ENCODE results near the gene OTULIN.

OTULIN gene

GRCh38 chr5:14716755-14717752 lies 52.5 kb downstream of the OTULIN start:
- Histone ChIP-seq H3K9me3 (ENCODE audit: control insufficient read depth, low read length) (no peaks in the 10 kb centered on the region), H3K4me3 (ENCODE audit: low read length) (no peak overlapping the region), H3K27me3 (ENCODE audit: control insufficient read depth, insufficient read depth, low read length) (no peaks in the 10 kb centered on the region), H3K9ac (ENCODE audit: low read length) (no peak overlapping the region), H3K36me3 (ENCODE audit: control insufficient read depth, insufficient read depth, low read length) (no peaks in the 10 kb centered on the region), H3K4me1 (ENCODE audit: control insufficient read depth, insufficient read depth, low read length) (no peaks in the 10 kb centered on the region)

- no peak overlapping the region for H3K9ac ChIP-seq (ENCODE audit: low read length)
- no peaks in the 10 kb centered on the region for H3K4me1 ChIP-seq (ENCODE audit: control insufficient read depth, insufficient read depth, low read length)
- no peaks in the 10 kb centered on the region for H3K9me3 ChIP-seq (ENCODE audit: control insufficient read depth, low read length)
- no peaks in the 10 kb centered on the region for H3K27me3 ChIP-seq (ENCODE audit: control insufficient read depth, insufficient read depth, low read length)
- no peak overlapping the region for H3K4me3 ChIP-seq (ENCODE audit: low read length)
- no peaks in the 10 kb centered on the region for H3K36me3 ChIP-seq (ENCODE audit: control insufficient read depth, insufficient read depth, low read length)
Observed at GRCh38 chr5:14718778-14719177, 54.3 kb downstream of the OTULIN start.

GRCh38 chr5:14720236-14720923 lies 55.9 kb downstream of the OTULIN start:
- Histone ChIP-seq H3K4me1 (ENCODE audit: control insufficient read depth, insufficient read depth, low read length) (no peaks in the 10 kb centered on the region), H3K9ac (ENCODE audit: low read length) (no peak overlapping the region), H3K36me3 (ENCODE audit: control insufficient read depth, insufficient read depth, low read length) (no peaks in the 10 kb centered on the region), H3K27me3 (ENCODE audit: control insufficient read depth, insufficient read depth, low read length) (no peaks in the 10 kb centered on the region), H3K9me3 (ENCODE audit: control insufficient read depth, low read length) (no peaks in the 10 kb centered on the region), H3K4me3 (ENCODE audit: low read length) (no peak overlapping the region)

GRCh38 chr5:14721990-14722656 lies 57.6 kb downstream of the OTULIN start:
- Histone ChIP-seq H3K4me3 (ENCODE audit: low read length) (no peak overlapping the region), H3K27me3 (ENCODE audit: control insufficient read depth, insufficient read depth, low read length) (no peaks in the 10 kb centered on the region), H3K36me3 (ENCODE audit: control insufficient read depth, insufficient read depth, low read length) (no peaks in the 10 kb centered on the region), H3K9ac (ENCODE audit: low read length) (no peak overlapping the region), H3K4me1 (ENCODE audit: control insufficient read depth, insufficient read depth, low read length) (no peaks in the 10 kb centered on the region), H3K9me3 (ENCODE audit: control insufficient read depth, low read length) (no peaks in the 10 kb centered on the region)

- no peaks in the 10 kb centered on the region for H3K36me3 ChIP-seq (ENCODE audit: control insufficient read depth, insufficient read depth, low read length)
Observed at GRCh38 chr5:14722923-14723322, 58.4 kb downstream of the OTULIN start.

GRCh38 chr5:14723701-14724132 lies 59.2 kb downstream of the OTULIN start:
- H3K9ac ChIP-seq (ENCODE audit: low read length) = no peak overlapping the region
- H3K36me3 ChIP-seq (ENCODE audit: control insufficient read depth, insufficient read depth, low read length) = no peaks in the 10 kb centered on the region
- no peaks in the 10 kb centered on the region for H3K9me3 ChIP-seq (ENCODE audit: control insufficient read depth, low read length)
- peaks cover 6% of the 10 kb centered on the region for H3K4me1 ChIP-seq (ENCODE audit: control insufficient read depth, insufficient read depth, low read length)
- no peaks in the 10 kb centered on the region for H3K27me3 ChIP-seq (ENCODE audit: control insufficient read depth, insufficient read depth, low read length)
- no peak overlapping the region for H3K4me3 ChIP-seq (ENCODE audit: low read length)

More at GRCh38 chr5:14722923-14723322, 58.4 kb downstream of the OTULIN start:
- Histone ChIP-seq H3K9ac (ENCODE audit: low read length) (no peak overlapping the region), H3K4me3 (ENCODE audit: low read length) (no peak overlapping the region), H3K9me3 (ENCODE audit: control insufficient read depth, low read length) (no peaks in the 10 kb centered on the region), H3K4me1 (ENCODE audit: control insufficient read depth, insufficient read depth, low read length) (no peaks in the 10 kb centered on the region), H3K27me3 (ENCODE audit: control insufficient read depth, insufficient read depth, low read length) (no peaks in the 10 kb centered on the region)

- Histone ChIP-seq H3K36me3 (ENCODE audit: control insufficient read depth, insufficient read depth, low read length) (no peaks in the 10 kb centered on the region), H3K9ac (ENCODE audit: low read length) (no peak overlapping the region), H3K4me3 (ENCODE audit: low read length) (no peak overlapping the region), H3K9me3 (ENCODE audit: control insufficient read depth, low read length) (no peaks in the 10 kb centered on the region), H3K4me1 (ENCODE audit: control insufficient read depth, insufficient read depth, low read length) (peaks cover 6% of the 10 kb centered on the region), H3K27me3 (ENCODE audit: control insufficient read depth, insufficient read depth, low read length) (no peaks in the 10 kb centered on the region)
Observed at GRCh38 chr5:14724633-14725032, 60.1 kb downstream of the OTULIN start.

GRCh38 chr5:14726066-14726838 lies 61.7 kb downstream of the OTULIN start:
- Histone ChIP-seq H3K27me3 (ENCODE audit: control insufficient read depth, insufficient read depth, low read length) (no peaks in the 10 kb centered on the region), H3K9me3 (ENCODE audit: control insufficient read depth, low read length) (no peaks in the 10 kb centered on the region), H3K4me1 (ENCODE audit: control insufficient read depth, insufficient read depth, low read length) (peaks cover 6% of the 10 kb centered on the region), H3K9ac (ENCODE audit: low read length) (no peak overlapping the region), H3K36me3 (ENCODE audit: control insufficient read depth, insufficient read depth, low read length) (no peaks in the 10 kb centered on the region), H3K4me3 (ENCODE audit: low read length) (no peak overlapping the region)

GRCh38 chr5:14727428-14727865 lies 62.9 kb downstream of the OTULIN start:
- Histone ChIP-seq H3K9ac (ENCODE audit: low read length) (no peak overlapping the region), H3K27me3 (ENCODE audit: control insufficient read depth, insufficient read depth, low read length) (no peaks in the 10 kb centered on the region), H3K9me3 (ENCODE audit: control insufficient read depth, low read length) (no peaks in the 10 kb centered on the region), H3K36me3 (ENCODE audit: control insufficient read depth, insufficient read depth, low read length) (no peaks in the 10 kb centered on the region), H3K4me3 (ENCODE audit: low read length) (no peak overlapping the region), H3K4me1 (ENCODE audit: control insufficient read depth, insufficient read depth, low read length) (peaks cover 6% of the 10 kb centered on the region)

GRCh38 chr5:14727928-14728458 lies 63.5 kb downstream of the OTULIN start:
- H3K27me3 ChIP-seq (ENCODE audit: control insufficient read depth, insufficient read depth, low read length) = no peaks in the 10 kb centered on the region
- peaks cover 6% of the 10 kb centered on the region for H3K4me1 ChIP-seq (ENCODE audit: control insufficient read depth, insufficient read depth, low read length)
- no peaks in the 10 kb centered on the region for H3K9me3 ChIP-seq (ENCODE audit: control insufficient read depth, low read length)
- no peak overlapping the region for H3K9ac ChIP-seq (ENCODE audit: low read length)
- H3K36me3 ChIP-seq (ENCODE audit: control insufficient read depth, insufficient read depth, low read length) = no peaks in the 10 kb centered on the region
- no peak overlapping the region for H3K4me3 ChIP-seq (ENCODE audit: low read length)

- H3K4me1 ChIP-seq (ENCODE audit: control insufficient read depth, insufficient read depth, low read length) = peaks cover 6% of the 10 kb centered on the region
- no peaks in the 10 kb centered on the region for H3K27me3 ChIP-seq (ENCODE audit: control insufficient read depth, insufficient read depth, low read length)
- H3K9me3 ChIP-seq (ENCODE audit: control insufficient read depth, low read length) = no peaks in the 10 kb centered on the region
- H3K9ac ChIP-seq (ENCODE audit: low read length) = no peak overlapping the region
- no peak overlapping the region for H3K4me3 ChIP-seq (ENCODE audit: low read length)
- no peaks in the 10 kb centered on the region for H3K36me3 ChIP-seq (ENCODE audit: control insufficient read depth, insufficient read depth, low read length)
Observed at GRCh38 chr5:14728459-14728938, 64.0 kb downstream of the OTULIN start.
